Measurements from ENCODE around the gene EPHA7. TPM values are rescaled to one million over a fixed set of nuclear protein-coding genes. Genes with fewer than 3 reads are reported as not detected.

Gene EPHA7
- total RNA-seq, 1 experiment from 2014 or later: 10.7 TPM

GRCh38 chr6:93412452-93412851 lies 6.9 kb downstream of the EPHA7 start:
- H3K9me3 ChIP-seq (ENCODE audit: low read depth, low read length, poor library complexity, severe bottlenecking): no peaks in the 10 kb centered on the region
- intact Hi-C loops (cut with micrococcal nuclease; ENCODE audit: unreplicated experiment): no loop called here
- H3K27ac ChIP-seq (ENCODE audit: low read depth, low read length, poor library complexity, severe bottlenecking): no peak overlapping the region
- peaks cover 7% of the 10 kb centered on the region for H3K4me1 ChIP-seq (ENCODE audit: insufficient read depth, low read length, poor library complexity, severe bottlenecking)
- H3K36me3 ChIP-seq (ENCODE audit: insufficient read depth, low read length, poor library complexity, severe bottlenecking): peaks cover 4% of the 10 kb centered on the region
- TF ChIP-seq CTCF (conservative IDR thresholded peaks at IDR 0.05; ENCODE audit: low read depth, low read length) (no peak), EZH2 (IDR thresholded peaks at IDR 0.05; ENCODE audit: borderline replicate concordance, low read depth, low read length, poor library complexity, severe bottlenecking) (no peak)
- CTCF ChIA-PET: no interaction called here
- no peaks in the 10 kb centered on the region for H3K27me3 ChIP-seq (replicated peaks; ENCODE audit: insufficient read depth, low read depth, low read length, poor library complexity)
- DNase-seq (ENCODE audit: low spot score): peak; percentile 13
- H3K4me3 ChIP-seq (ENCODE audit: low read depth, low read length, poor library complexity, severe bottlenecking): no peak overlapping the region
- BruUV-seq (replicated peaks): no TSS peak
- POLR2A ChIA-PET (ENCODE audit: low non-redundant PET): no interaction called here

- H3K4me1 ChIP-seq (ENCODE audit: insufficient read depth, low read length, poor library complexity, severe bottlenecking): peaks cover 27% of the 10 kb centered on the region
- intact Hi-C loops (cut with micrococcal nuclease; ENCODE audit: unreplicated experiment): no loop called here
- peak; percentile 90 for DNase-seq (ENCODE audit: low spot score)
- no peaks in the 10 kb centered on the region for H3K9me3 ChIP-seq (ENCODE audit: low read depth, low read length, poor library complexity, severe bottlenecking)
- H3K4me3 ChIP-seq (ENCODE audit: low read depth, low read length, poor library complexity, severe bottlenecking): no peak overlapping the region
- BruUV-seq (replicated peaks): no TSS peak
- TF ChIP-seq EZH2 (IDR thresholded peaks at IDR 0.05; ENCODE audit: borderline replicate concordance, low read depth, low read length, poor library complexity, severe bottlenecking) (no peak), CTCF (conservative IDR thresholded peaks at IDR 0.05; ENCODE audit: low read depth, low read length) (no peak)
- ChIA-PET POLR2A (ENCODE audit: low non-redundant PET) (no interaction called here), CTCF (no interaction called here)
- peaks cover 4% of the 10 kb centered on the region for H3K36me3 ChIP-seq (ENCODE audit: insufficient read depth, low read length, poor library complexity, severe bottlenecking)
- no peak overlapping the region for H3K27ac ChIP-seq (ENCODE audit: low read depth, low read length, poor library complexity, severe bottlenecking)
- H3K27me3 ChIP-seq (replicated peaks; ENCODE audit: insufficient read depth, low read depth, low read length, poor library complexity): no peaks in the 10 kb centered on the region
Observed at GRCh38 chr6:93407186-93407585, 12.2 kb downstream of the EPHA7 start.

GRCh38 chr6:93403390-93403789 lies 16.0 kb downstream of the EPHA7 start:
- Histone ChIP-seq H3K4me1 (ENCODE audit: insufficient read depth, low read length, poor library complexity, severe bottlenecking) (peaks cover 27% of the 10 kb centered on the region), H3K36me3 (ENCODE audit: insufficient read depth, low read length, poor library complexity, severe bottlenecking) (no peaks in the 10 kb centered on the region), H3K27ac (ENCODE audit: low read depth, low read length, poor library complexity, severe bottlenecking) (no peak overlapping the region), H3K9me3 (ENCODE audit: low read depth, low read length, poor library complexity, severe bottlenecking) (no peaks in the 10 kb centered on the region), H3K4me3 (ENCODE audit: low read depth, low read length, poor library complexity, severe bottlenecking) (no peak overlapping the region), H3K27me3 (replicated peaks; ENCODE audit: insufficient read depth, low read depth, low read length, poor library complexity) (no peaks in the 10 kb centered on the region)
- no TSS peak for BruUV-seq (replicated peaks)
- TF ChIP-seq CTCF (conservative IDR thresholded peaks at IDR 0.05; ENCODE audit: low read depth, low read length) (no peak), EZH2 (IDR thresholded peaks at IDR 0.05; ENCODE audit: borderline replicate concordance, low read depth, low read length, poor library complexity, severe bottlenecking) (no peak)
- ChIA-PET POLR2A (ENCODE audit: low non-redundant PET) (no interaction called here), CTCF (no interaction called here)
- DNase-seq (ENCODE audit: low spot score): no peak
- intact Hi-C loops (cut with micrococcal nuclease; ENCODE audit: unreplicated experiment): no loop called here

Measured in A673 (cell line).